HG03520 (cell line): ENCODE results near the gene PI4KA.
A peak's percentile ranks its signal among the peaks of the same experiment; 100 is the strongest.
"Not testable (repeated sequence)": the region's sequence is repeated elsewhere in the genome, so short reads cannot be mapped to it uniquely, and the experiment has no call there.

Experiments used
- ATAC-seq: cut with Tn5 transposase; IDR thresholded peaks from one replicate; pipeline ENCODE4 v1.9.1; 2021; ENCODE audit warnings: mild to moderate bottlenecking, moderate library complexity; ENCODE audit not compliant: unreplicated experiment

Gene PI4KA

GRCh38 chr22:20702175-20702545 is 156.5 kb downstream of the PI4KA start:
- ATAC-seq, result peak; percentile 4

- ATAC-seq, result peak; percentile 11
Observed at GRCh38 chr22:20701680-20702136, 156.9 kb downstream of the PI4KA start.

- ATAC-seq, result not testable (repeated sequence)
Observed at GRCh38 chr22:20700347-20700746, 158.3 kb downstream of the PI4KA start.

DNA sequence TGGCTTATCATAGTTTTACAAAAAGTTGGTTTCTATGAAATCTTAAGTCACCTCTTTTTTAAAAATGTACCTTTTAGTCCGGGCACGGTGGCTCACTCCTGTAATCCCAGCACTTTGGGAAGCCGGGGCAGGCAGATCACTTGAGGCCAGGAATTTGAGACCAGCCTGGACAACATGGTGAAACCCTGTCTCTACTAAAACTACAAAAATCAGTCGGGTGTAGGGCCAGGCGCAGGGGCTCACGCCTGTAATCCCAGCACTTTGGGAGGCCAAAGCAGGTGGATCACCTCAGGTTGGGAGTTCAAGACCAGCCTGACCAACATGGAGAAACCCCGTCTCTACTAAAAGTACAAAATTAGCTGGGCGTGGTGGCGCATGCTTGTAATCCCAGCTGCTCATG is 158.8 kb downstream of the PI4KA start:
- ATAC-seq, result not testable (repeated sequence)

GRCh38 chr22:20697481-20698113 is 161.0 kb downstream of the PI4KA start:
- ATAC-seq, result not testable (repeated sequence)

DNA sequence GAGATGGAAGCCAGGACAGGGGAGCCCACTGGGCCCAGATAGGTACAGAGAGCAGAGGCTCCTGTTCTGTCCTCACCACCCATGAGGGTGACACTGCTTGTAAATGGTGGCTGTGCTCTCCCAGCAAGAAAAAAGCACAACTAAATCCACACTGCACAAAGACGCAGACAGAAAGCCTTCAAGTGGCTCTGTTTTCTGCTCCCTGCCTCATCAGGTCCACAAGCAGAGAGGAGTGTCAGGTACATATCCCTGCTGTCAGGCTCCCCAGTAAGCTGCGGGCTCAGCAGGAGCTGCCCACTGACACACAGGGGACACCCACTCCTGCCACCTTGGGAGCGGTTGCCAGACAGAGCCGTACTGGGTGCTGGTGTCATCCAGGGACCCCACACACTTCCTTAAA is 162.6 kb downstream of the PI4KA start:
- ATAC-seq, result not testable (repeated sequence)

GRCh38 chr22:20695205-20695604 is 163.4 kb downstream of the PI4KA start:
- not testable (repeated sequence) for ATAC-seq

DNA sequence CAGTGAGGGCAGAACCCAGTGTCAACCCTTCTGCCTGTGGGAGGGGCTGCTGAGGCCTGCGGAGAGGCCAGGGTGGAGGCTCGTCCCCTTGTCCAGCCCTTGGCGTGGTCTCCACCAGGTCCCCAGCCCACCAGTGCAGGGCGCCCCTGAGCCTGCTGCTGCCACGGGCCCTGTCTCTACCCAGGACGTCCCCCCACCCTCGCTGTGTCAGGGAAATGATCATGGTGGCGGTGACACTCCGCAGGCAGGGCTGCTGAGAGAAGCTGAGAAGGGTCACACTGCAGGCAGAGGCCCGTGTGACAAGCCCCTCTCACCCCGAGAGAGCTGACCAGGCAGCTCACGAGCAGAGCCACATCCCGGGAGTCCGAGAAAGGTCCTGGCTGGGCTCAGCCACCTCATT is 164.4 kb downstream of the PI4KA start:
- not testable (repeated sequence) for ATAC-seq

DNA sequence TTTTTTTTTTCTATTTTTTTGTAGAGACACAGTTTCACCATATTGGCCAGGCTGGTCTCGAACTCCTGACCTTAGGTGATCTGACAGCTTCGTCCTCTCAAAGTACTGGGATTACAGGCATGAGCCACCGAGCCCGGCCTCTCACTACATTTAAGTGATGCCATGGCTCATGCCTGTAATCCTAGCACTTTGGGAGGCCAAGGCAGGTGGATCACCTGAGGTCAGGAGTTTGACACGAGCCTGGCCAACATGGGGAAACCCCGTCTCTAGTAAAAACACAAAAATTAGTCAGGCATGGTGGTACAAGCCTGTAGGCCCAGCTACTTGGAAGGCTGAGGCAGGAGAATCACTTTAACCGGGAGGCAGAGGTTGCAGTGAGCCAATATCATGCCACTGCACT is 165.7 kb downstream of the PI4KA start:
- ATAC-seq, result not testable (repeated sequence)

- not testable (repeated sequence) for ATAC-seq
Observed at GRCh38 chr22:20690586-20691317, 167.9 kb downstream of the PI4KA start.

DNA sequence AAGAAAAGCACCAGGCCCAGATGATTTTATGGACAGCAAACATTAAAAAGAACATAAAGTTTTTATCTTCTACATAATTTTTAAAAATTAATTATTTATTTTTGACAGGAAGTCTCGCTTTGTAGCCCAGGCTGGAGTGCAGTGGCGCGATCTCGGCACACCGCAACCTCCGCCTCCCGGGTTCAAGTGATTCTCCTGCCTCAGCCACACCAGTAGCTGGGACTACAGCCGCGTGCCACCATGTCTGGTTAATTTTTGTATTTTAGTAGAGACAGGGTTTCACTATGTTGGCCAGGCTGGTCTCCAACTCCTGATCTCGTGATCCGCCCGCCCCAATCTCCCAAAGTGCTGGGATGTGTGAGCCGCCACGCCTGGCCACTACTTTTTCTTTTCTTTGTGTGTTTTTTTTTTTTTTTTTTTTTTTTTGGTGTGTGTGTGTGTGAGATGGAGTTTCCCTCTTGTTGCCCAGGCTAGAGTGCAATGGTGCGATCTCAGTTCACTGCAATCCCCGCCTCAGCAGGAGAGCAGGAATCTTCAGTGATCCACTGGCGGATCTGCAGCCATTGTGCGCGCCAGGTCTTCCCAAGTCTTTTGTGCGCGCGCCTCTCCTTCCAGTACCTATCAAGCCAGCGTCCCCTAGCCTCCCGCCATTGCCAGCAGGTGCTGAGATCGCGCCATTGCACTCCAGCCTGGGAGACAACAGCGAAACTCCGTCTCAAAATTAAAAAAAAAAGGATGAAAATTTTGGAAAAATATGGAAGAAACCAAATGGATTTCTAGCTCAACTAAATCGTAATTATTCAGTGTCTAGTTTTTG is 171.0 kb downstream of the PI4KA start:
- not testable (repeated sequence) for ATAC-seq

DNA sequence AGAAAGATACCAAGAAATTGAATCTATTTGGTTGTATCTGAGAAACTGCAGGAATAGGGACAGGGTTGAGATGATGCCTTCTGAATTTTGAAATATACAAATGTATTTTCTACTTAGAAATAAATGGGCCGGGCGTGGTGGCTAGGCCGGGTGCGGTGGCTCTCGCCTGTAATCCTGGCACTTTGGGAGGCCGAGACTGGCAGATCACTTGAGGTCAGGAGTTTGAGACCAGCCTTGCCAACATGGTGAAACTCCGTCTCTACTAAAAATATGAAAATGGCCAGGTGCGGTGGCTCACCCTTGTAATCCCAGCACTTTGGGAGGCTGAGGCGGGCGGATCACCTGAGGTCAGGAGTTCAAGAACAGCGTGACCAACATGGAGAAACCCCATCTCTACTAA is 172.8 kb downstream of the PI4KA start:
- ATAC-seq, result not testable (repeated sequence)

GRCh38 chr22:20678792-20679435 is 179.7 kb downstream of the PI4KA start:
- not testable (repeated sequence) for ATAC-seq

GRCh38 chr22:20677684-20678242 is 180.8 kb downstream of the PI4KA start:
- no peak for ATAC-seq

DNA sequence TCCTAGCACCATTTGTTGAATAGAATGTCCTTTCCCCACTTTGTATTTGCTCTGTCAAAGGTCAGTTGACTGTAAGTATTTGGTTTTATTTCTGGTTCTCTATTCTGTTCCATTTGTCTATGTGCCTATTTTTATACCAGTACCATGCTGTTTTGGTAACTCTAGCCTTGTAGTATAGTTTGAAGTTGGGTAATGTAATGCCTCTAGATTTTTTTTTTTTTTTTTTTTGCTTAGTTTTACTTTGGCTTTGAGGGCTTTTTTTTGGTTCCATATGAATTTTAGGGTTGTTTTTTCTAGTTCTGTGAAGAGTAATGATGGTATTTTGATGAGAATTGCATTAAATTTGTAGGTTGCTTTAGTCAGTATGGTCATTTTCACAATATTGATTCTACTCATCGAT is 183.0 kb downstream of the PI4KA start:
- not testable (repeated sequence) for ATAC-seq

DNA sequence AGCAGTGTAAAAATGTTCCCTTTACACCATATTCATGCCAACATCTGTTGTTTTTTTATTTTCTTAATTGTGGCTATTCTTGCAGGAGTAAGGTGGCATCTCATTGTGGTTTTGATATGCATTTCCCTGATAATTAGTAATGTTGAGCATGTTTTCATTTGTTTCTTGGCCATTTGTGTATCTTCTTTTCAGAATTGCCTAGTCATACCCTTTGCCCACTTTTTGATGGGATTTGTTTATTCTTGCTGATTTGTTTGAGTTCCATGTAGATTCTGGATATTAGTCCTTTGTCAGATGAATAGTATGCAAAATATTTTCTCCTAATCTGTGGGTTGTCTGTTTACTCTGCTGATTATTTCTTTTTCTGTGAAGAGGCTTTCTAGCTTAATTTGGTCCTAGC is 183.6 kb downstream of the PI4KA start:
- no peak for ATAC-seq

- ATAC-seq, result no peak
Observed at GRCh38 chr22:20673295-20674195, 185.1 kb downstream of the PI4KA start.

DNA sequence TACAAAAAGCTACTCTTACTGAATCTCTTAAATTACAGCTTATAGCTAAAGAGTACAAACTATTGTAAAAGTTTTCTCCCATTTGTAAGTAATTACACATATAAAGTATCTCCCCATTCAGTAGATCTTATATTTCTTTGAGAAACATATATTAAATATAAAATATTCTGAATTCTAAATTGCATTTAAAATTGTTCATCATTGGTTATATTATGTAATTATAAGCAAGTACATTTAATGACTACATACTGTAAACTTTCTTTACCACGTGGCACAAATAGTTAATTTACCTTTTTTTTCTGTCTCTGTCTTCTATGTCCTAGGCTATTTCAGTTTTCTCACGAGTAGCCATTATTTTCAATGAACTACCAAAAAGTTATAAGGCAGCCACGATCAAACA is 185.9 kb downstream of the PI4KA start:
- no peak for ATAC-seq

GRCh38 chr22:20672082-20672424 is 186.6 kb downstream of the PI4KA start:
- no peak for ATAC-seq
